NB4 (cell line): Measurements from ENCODE around the gene F11R.
A peak's percentile ranks its signal among the peaks of the same experiment; 100 is the strongest.
"Not testable (repeated sequence)": the region's sequence is repeated elsewhere in the genome, so short reads cannot be mapped to it uniquely, and the experiment has no call there.

Source experiments
- DNase-seq: peaks from one replicate; pipeline ENCODE4 v3.0.0; 2010; ENCODE audit warnings: low read depth
- H3K4me3 ChIP-seq: one replicate; pipeline ENCODE4 v1.5.1; 2011; ENCODE audit warnings: mild to moderate bottlenecking, low read depth, low read length, moderate library complexity
- CTCF ChIP-seq: IDR thresholded peaks from one replicate; pipeline ENCODE4 v1.5.1; 2012; ENCODE audit warnings: low read depth, low read length
- MAX ChIP-seq: IDR thresholded peaks from 2 replicates; pipeline ENCODE4 v1.6.1; 2011; ENCODE audit warnings: low read depth, low read length
- MYC ChIP-seq: IDR thresholded peaks from 2 replicates; pipeline ENCODE4 v1.6.1; 2011; ENCODE audit warnings: low read depth, low read length
- POLR2A ChIP-seq: IDR thresholded peaks from 2 replicates; pipeline ENCODE4 v1.6.1; 2011; ENCODE audit warnings: mild to moderate bottlenecking; ENCODE audit not compliant: insufficient read length; ENCODE audit errors: extremely low read depth

The F11R gene

GRCh38 chr1:161021970-161022353 is 1.0 kb upstream of the F11R start:
- peak overlapping the region; percentile 77 for H3K4me3 ChIP-seq
- DNase-seq, result no peak

GRCh38 chr1:161021165-161021969 is 415 bp upstream of the F11R start:
- TF ChIP-seq MAX, result no peak
- peak; percentile 35 for TF ChIP-seq POLR2A
- peak overlapping the region; percentile 77 for H3K4me3 ChIP-seq
- DNase-seq, result peak; percentile 87

More at GRCh38 chr1:161021970-161022353, 1.0 kb upstream of the F11R start:
- no peak for TF ChIP-seq MYC
- TF ChIP-seq CTCF, result no peak
- TF ChIP-seq MAX, result no peak
- TF ChIP-seq POLR2A, result no peak

DNA sequence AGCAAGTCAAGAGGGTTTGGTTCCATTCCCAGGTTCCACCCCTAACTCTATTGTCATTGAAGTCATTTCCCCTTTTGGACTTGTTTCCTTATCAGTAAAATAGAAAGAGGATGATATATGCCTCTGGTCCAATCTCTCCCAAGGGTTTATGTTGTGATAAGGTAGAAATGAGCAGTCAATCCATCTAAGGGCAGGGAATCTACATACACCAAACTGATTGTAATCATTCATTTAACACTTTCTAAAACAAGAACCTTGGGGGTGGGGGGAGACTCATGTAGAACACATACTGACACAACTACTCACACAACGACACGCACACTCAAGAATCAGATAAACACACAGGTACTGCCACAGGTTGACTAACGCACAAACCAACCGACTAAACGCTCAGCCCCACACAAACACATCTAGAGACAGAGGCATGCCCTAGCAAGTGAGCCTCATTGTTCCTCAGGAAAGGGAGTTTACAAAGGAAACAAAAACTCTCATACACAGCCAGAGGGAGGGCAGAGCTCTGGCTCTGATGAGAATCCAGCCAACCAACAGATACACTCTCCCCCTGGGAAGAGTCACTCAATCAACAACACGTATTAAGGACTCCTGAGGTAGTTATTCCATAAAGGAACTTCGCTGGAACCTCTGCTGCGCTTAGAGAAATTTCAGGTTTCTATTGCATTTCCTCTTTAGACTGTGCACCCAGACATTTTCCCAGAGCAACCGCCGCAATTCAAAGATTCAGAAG is 1.0 kb downstream of the F11R start:
- TF ChIP-seq MYC, result no peak
- TF ChIP-seq CTCF, result no peak
- TF ChIP-seq POLR2A, result no peak
- no peak for TF ChIP-seq MAX
- DNase-seq, result peak; percentile 41
- H3K4me3 ChIP-seq, result peak overlapping the region; percentile 77

- not testable (repeated sequence) for H3K4me3 ChIP-seq, DNase-seq
Measured at GRCh38 chr1:161019111-161019660, 1.8 kb downstream of the F11R start.

GRCh38 chr1:161018631-161018930 is 2.4 kb downstream of the F11R start:
- no peak overlapping the region for H3K4me3 ChIP-seq
- no peak for DNase-seq
- TF ChIP-seq MAX, result no peak
- TF ChIP-seq POLR2A, result no peak
- no peak for TF ChIP-seq CTCF
- TF ChIP-seq MYC, result no peak

GRCh38 chr1:161017756-161018630 is 3.0 kb downstream of the F11R start:
- TF ChIP-seq POLR2A (no peak), CTCF (no peak), MAX (no peak)
- H3K4me3 ChIP-seq, result no peak overlapping the region
- peak; percentile 26 for DNase-seq

- not testable (repeated sequence) for DNase-seq, H3K4me3 ChIP-seq
Measured at GRCh38 chr1:161017181-161017580, 3.8 kb downstream of the F11R start.

DNA sequence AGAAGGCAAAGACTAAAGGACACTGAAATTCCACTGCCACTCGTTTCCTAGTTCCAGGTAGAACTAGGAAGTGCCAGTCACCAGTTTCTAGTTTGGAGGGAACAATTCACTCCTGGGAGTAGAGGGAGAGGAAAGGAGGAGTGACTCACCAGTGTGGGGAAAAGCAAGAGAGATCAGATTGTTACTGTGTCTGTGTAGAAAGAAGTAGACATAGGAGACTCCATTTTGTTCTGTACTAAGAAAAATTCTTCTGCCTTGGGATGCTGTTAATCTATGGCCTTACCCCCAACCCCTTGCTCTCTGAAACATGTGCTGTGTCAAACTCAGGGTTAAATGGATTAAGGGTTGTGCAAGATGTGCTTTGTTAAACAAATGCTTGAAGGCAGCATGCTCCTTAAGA is 4.3 kb downstream of the F11R start:
- not testable (repeated sequence) for DNase-seq, H3K4me3 ChIP-seq
